Measurements from ENCODE around the gene UBE2J2.
"Not testable (repeated sequence)": the region's sequence is repeated elsewhere in the genome, so short reads cannot be mapped to it uniquely, and the experiment has no call there.

Gene UBE2J2

DNA sequence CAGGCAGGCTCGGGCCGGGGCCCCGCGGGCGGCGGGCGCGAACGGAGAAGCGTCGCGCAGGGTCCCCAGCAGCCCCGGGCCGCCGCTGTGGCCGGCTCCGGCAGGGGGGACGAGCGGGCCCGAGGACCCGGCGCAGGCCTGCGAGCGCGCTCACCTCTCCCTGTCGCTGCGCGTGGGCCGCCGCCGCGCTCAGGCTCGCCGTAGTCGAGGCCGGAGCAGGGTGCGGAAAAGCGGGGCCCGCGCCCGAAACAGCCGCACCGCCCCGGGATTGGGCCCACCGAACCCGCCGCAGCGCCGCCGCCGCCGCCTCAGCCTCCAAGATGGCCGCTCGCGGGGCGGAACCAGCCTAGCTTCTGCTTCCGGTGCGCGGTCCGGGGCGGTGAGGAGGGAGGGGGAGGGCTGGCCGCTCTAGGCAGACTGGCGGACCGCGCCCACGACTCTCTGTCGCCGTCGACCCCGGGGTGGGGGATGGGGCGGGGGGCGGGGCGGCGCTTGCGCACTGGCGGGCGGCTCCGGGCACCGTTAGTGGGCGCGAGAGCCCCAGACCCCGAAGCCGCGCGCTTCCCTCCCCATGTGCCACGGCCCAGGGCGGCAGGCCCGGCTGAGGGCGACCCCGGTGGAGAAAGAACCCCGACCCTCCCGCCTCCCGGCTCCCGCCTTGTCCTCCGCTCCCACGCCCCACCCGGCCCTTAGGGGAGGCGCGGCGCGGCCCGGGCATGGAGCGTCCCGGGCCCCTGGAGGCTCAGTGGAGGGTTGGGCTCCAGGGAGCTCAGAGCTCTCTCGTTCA, at the start of gene UBE2J2:
Gene UBE2J2, minus strand, starts transcription at position 343 of the 787 bp plus-strand sequence. CDS start 5,862 bp downstream, outside the sequence.
- peak; percentile 93 for DNase-seq

DNA sequence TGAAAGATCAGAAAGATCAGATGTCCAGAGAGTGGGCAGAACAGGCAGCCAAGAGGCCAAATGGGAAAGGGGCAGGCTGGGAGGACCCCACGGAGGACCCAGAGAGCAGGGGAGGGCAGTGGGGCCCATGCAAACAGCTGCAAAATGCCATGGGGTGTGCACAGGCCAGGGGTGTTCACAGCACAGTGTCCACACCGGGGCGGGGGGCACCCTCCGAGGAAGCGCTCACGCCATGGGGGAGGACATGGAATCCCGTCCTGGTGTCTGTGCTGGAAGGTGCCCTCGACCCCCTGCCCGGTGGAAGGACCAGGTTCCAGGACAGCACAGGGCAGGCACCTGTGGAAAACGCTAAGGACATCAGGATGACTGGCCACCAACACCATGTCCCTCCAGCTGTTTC, 49.3 kb upstream of the UBE2J2 start:
- no peak for DNase-seq

GRCh38 chr1:1322418-1322817, 48.8 kb upstream of the UBE2J2 start:
- no peak for DNase-seq

DNA sequence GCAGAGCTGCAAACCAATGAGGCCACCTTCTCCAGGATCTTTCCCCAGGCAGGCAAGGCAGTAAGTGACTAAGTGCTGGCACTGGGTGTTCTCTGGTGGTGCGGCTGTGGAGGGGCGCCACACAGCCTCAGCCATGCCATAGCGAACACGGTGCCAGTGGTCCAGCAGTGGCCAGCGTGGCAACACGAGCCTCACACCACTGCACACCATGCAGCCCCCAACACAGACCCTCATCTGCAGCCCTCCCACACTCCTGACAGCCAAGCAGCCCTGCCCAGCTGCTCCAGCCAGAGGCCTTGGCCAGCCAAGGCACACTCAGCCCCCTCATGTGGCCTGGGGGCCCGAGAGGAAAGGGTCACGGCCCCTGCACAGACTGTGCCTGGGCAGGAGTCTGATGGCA, 47.8 kb upstream of the UBE2J2 start:
- no peak for DNase-seq

- no peak for DNase-seq
Measured at GRCh38 chr1:1320666-1321448, 47.2 kb upstream of the UBE2J2 start.

- DNase-seq, result no peak
Measured at GRCh38 chr1:1319646-1319941, 45.9 kb upstream of the UBE2J2 start.

- DNase-seq, result no peak
Measured at GRCh38 chr1:1318777-1319645, 45.4 kb upstream of the UBE2J2 start.

DNA sequence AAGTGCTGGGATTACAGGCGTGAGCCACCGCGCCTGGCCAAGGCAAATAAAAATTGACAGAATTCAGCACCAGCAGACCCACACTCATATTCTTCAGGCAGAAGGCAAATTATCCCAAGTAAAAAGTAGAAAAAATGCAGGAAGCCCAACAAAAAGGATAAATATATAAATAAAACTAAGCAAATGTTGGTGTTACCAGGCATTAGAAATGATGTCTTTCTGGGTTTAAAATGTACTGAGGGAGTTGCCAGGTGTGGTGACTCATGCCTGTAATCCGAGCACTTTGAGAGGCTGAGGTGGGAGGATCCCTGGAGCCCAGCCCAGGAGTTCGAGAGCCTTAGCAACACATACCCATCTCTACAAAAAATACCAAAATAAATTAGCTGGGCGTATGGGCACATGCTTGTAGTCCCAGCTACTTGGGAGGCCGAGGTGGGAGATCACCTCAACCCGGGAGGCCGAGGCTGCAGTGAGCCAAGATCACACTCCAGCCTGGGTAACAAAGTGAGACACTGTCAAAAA, 44.5 kb upstream of the UBE2J2 start:
- no peak for DNase-seq

DNA sequence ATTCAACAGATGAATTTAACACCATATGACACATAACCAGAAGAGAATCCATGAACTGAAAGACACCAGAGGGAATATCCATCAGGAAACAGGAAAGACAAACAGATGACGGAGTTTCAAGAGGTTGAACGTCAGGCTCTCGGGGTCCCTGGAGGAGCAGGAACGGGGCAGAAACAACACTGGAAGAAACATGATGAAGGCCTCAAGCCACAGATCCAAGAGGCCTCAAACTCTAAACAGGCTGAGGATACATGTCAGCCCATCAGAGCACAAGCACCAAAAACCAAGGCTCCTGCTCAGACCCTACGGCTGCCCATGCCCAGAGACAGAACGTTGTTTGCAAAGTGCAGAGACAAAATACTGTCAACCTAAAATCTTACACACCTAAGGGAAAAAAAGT, 43.8 kb upstream of the UBE2J2 start:
- no peak for DNase-seq

DNA sequence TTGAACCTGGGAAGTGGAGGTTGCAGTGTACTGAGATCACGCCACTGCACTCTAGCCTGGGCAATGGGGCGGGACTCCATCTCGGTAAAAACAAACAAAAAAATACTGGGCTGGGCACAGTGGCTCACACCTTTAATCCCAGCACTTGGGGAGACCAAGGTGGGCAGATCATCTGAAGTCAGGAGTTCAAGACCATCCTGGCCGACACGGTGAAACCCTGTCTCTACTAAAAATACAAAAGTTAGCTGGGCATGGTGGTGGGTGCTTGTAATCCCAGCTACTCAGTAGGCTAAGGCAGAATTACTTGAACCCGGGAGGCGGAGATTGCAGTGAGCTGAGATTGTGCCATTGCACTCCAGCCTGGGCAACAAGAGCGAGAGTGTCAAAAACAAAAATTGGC, 42.5 kb upstream of the UBE2J2 start:
- DNase-seq, result not testable (repeated sequence)

DNA sequence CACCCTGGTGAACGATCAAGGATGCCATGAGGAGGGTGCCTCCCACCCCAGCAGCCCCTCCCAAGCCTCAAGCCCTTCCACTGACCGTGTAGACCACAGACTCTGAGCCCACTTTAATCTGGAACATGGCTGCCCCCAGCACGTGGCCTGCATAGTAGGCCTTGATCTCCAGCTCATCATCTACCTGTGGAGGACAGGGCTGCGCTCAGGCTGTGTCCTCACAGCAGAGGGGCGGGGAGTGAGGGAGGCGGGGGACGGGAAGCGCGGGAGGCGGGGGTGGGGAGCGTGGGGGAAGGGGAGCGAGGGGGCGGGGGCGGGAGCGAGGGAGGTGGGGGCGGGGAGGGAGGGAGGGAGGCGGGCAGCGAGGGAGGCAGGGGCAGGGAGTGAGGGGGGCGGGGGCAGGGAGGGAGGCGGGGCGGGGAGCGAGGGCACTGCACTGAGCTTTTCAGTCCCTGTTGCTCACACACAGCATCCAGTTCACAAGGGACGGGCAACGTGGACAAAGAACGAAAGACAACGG, 41.8 kb upstream of the UBE2J2 start:
- DNase-seq, result no peak

DNA sequence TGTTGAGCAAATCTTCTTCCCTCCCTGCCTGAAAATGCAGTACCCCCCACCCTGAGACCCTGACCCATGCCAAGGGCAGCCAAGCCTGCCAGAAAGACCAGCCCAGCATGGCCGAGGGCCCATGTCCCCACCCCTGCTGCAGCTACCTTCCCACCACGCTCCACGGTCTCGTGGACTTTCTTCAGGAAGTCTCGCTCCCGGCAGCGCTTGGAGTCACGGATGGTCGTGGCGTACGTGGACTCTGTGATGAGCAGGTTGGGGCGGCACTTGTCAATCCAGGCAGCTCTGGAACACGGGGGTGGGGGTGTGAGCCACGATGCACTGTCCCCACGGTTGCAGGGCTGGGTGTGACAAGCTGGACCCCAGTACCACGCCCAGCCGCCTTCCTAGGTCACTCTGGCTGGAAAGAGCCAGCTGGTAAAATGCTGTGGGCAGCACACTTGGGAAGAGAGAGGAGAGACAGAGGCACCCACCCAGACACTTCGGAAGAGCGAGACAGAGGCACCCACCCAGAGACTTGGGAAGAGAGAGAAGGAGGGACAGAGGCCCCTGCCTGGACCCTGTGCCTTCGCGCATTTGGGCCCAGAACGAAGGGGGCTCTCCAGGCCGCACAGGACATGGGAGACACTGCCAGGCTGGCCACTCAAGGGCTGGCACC, 41.2 kb upstream of the UBE2J2 start:
- no peak for DNase-seq

GRCh38 chr1:1314237-1314586, 40.6 kb upstream of the UBE2J2 start:
- no peak for DNase-seq

GRCh38 chr1:1313500-1314236, 40.0 kb upstream of the UBE2J2 start:
- no peak for DNase-seq

DNA sequence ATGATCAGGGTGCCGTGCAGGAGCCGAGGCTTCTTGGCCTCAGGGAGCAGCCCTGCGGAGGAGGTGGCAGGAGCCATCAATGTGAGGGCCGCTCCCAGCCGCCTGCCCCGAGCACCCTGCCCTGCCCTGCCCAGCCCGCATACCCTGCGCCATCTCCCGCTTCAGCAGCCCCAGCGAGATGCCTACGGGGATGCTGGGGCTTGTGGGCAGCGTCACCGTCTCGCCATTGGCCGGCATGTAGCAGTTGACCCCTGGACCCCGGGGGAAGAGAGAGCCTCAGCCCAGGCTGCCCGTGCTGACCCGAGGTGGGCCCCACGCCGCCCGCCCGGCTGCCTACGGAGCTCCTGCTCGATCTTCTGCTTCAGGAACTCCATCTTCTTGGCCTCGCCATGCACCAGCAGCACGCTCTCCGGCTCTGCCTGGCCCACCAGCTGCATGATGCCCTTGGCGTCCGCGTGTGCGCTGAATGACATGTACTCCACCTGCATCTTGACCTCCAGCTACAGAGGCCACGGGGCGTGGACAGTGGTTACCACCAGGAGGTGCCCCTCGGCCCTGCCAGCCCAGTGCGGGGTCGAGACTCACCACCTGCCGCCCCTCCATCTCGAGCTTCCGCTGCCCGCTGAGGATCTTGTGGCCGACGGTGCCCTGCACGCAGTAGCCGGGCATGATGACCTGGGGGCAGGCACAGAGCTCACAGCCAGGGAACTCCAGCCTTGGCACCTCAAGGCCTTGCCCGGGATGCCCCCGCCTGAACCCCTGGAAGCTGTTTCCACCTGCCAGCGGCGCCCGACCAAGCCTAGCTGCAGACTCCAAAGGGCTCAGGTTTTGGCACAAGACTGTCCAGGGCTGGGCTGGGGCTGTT, 39.0 kb upstream of the UBE2J2 start:
- no peak for DNase-seq

GRCh38 chr1:1311107-1312104, 37.8 kb upstream of the UBE2J2 start:
- no peak for DNase-seq

- DNase-seq, result no peak
Measured at GRCh38 chr1:1310476-1311053, 36.9 kb upstream of the UBE2J2 start.

DNA sequence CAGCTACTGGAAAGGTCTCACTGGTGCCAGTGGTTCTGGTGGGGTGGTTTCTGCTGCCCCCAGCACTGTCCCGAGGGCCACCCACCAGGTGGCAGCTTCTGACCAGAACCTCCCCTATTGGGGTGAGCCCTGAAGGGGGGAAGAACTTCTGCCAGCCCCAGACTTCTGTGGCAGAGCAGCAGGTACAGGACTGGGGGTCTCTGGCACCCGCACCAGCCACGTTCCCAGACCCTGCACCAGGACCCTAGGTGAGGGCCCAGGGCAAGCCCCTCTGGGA, 36.4 kb upstream of the UBE2J2 start:
- DNase-seq, result no peak
